GM18520 (cell line): ENCODE results near the gene UBE2F.
"Not testable (repeated sequence)": the region's sequence is repeated elsewhere in the genome, so short reads cannot be mapped to it uniquely, and the experiment has no call there.

Experiments
- ATAC-seq: cut with Tn5 transposase; IDR thresholded peaks from one replicate; pipeline ENCODE4 v1.9.1; 2021; ENCODE audit not compliant: unreplicated experiment

Gene UBE2F

DNA sequence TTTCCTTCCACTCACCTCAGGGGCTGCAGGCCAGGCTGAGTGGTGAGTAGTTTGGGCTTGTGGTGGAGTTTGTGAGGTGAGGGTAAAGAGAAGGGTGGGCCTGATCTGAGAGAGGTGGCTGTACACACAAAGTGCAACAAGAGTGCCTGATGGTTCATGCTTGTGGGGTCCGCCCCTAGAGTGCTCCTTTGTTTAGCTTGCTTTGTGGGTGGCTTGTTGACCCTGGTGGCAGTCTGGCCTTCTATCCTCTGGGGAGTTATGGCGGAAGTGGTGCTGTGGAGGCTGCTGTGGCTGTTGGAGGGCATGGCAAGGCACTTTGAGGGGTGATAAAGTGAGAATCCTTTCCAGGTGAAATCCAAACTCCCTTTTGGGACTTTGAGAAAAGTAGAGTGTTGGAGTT is 10.6 kb downstream of the UBE2F start:
- ATAC-seq: no peak

DNA sequence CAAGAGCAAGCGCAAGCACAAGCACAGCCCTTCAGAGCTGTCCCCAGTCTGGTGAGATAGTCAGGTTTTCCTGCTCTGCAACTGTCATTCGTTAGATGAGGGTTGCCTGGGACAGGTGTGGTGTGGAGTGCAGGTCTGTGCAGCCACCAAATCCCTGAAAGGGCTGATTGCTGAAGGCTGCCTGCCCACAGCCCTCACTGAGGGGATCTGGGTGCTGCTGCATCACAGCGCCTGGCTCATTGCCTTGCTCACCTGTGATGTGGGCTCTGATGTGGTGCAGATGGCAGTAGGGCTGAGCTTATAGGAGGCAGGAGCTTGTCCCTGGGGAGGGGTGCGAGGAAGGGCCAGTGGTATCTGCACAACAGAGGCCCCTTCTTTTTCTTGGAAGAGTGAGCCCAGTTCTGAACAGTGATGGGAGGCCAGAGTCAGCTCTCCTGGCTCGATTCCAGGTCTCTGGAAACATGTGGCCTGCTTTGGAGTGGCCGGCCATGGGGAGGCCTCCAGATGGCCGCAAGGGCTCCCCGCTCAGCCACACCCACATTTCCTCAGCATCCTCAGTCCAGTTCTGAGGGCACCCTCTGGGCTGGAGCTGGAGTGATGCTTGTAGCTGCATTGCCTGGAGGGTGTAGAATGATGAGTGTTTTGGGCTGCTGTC is 11.4 kb downstream of the UBE2F start:
- no peak for ATAC-seq

GRCh38 chr2:237979331-237979730 is 12.5 kb downstream of the UBE2F start:
- no peak for ATAC-seq

DNA sequence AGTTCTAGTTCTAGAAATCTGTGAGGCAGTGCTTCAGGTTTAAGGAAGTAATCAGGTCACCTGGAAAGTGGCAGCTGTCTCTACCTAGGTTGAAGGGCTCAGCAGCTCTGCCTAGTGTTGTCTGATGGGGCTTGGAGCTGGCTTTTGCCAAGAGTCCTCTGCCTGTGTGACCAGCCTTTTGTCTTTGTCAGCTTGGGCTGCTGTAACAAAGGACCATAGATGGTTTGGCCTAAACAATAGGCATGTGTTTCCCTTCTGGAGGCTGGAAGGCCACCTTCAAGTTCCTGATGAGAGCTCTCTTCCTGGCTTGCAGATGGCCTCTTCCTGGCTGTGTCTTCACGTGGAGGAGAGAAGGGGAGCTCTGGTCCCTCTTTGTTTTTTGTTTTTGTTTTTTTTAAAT is 13.3 kb downstream of the UBE2F start:
- no peak for ATAC-seq

- ATAC-seq: no peak
Measured at GRCh38 chr2:237980751-237981150, 13.9 kb downstream of the UBE2F start.

- not testable (repeated sequence) for ATAC-seq
Measured at GRCh38 chr2:237981621-237982020, 14.8 kb downstream of the UBE2F start.

- no peak for ATAC-seq
Measured at GRCh38 chr2:237982039-237982725, 15.4 kb downstream of the UBE2F start.

DNA sequence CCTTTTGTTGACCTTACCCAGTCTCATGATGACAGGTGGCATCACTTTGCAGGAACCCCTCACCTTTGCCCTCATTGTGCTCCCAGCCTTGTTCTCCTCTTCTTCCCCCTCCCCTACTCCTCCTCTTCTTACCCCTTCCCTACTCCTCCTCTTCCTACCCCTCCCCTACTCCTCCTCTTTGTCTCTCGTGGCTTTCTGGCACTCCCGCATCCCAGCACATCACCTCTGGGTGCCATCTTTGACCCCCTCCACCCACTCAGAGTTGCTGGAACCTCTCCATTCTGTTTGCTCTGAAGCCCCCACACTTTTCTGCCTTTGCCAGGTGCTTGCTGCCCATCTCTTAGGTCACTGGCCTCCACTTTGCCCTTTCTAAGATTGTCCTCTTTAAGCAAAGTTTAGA is 17.1 kb downstream of the UBE2F start:
- no peak for ATAC-seq

GRCh38 chr2:237987268-237987667 is 20.5 kb downstream of the UBE2F start:
- ATAC-seq: no peak

DNA sequence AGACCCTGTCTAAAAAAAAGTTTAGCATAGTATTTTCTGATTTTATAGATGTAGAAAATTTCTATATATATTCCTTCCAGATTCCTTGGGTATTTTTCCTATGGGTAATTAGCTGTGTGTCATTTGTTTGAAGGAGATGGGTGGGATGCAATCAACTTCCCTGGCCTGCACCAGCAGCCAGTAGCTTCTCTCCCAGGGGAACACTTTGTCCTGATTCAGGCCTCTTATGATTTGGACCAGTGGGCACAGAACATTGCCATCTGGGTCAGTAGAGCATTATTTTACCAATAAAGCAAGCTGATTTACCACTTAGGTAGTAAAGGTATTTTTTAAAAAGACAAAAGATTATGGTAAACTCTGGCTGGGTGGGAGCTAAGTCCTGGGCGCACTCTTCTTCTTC is 26.9 kb downstream of the UBE2F start:
- ATAC-seq: no peak

DNA sequence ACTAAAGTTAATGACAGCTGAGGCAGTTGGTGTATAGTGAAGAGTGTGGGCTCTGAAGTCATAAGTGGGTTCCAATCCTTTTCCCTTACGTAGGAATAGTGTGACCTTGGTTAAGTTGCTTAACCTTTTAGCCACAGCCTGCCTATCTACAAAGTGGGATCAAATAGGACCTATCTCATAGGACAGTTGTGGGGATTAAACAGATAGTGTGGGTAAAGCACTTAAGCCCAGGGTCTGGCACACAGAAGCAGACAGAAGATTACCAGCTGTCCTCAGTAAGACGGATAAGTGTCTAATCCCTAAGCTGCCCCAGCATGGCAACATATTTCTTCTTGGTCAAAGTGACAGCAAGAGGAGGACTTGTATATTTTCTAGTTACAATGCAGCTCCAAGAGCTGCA is 28.2 kb downstream of the UBE2F start:
- ATAC-seq: no peak

DNA sequence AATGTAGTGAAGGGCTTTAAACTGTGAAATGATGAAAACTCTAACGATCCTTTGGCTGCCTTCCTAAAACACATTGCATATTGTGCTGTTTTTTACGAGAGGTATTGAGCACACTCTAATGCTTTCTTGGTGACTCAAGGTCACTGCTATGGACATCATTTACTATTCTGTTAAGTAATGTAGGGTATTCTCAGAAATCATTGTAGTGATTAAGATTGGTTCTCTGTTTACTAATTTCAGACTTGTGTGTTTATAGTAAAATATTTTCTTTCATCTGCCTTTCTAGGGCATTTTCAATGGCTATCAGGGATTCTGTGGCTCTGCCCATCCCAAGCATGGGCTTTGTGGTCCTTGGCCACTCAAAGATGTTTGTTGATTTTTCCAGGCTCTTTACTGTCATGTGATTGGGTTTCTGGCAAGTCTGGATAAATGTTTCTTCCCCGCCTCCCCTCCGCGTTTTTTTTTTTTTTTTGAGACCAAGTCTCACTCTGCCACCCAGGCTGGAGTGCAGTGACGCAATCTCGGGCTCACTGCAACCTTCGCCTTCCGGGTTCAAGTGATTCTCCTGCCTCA is 29.3 kb downstream of the UBE2F start:
- no peak for ATAC-seq

GRCh38 chr2:237997521-237997920 is 30.7 kb downstream of the UBE2F start:
- ATAC-seq: no peak

GRCh38 chr2:237998530-237998929 is 31.7 kb downstream of the UBE2F start:
- ATAC-seq: peak; percentile 79

- no peak for ATAC-seq
Measured at GRCh38 chr2:238003234-238004031, 36.6 kb downstream of the UBE2F start.

- no peak for ATAC-seq
Measured at GRCh38 chr2:238004077-238004830, 37.4 kb downstream of the UBE2F start.

GRCh38 chr2:238005528-238005927 is 38.7 kb downstream of the UBE2F start:
- ATAC-seq: no peak

GRCh38 chr2:238006510-238006909 is 39.7 kb downstream of the UBE2F start:
- no peak for ATAC-seq

DNA sequence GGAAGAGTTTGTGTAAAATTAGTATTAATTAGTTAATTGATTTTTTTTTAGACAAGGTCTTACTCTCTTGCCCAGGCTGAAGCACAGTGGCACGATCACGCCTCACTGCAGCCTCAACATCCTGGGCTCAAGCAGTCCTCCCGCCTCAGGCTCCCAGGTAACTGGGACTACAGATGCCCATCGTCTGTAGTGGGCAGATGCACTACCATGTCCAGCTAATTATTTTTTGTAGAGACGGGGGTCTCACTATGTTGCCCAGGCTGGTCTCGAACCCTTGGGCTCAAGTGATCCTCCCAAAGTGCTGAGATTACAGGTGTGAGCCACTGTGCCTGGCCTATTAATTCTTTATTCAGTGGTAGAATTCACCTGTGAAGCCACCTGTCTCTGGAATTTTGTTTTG is 41.1 kb downstream of the UBE2F start:
- no peak for ATAC-seq

DNA sequence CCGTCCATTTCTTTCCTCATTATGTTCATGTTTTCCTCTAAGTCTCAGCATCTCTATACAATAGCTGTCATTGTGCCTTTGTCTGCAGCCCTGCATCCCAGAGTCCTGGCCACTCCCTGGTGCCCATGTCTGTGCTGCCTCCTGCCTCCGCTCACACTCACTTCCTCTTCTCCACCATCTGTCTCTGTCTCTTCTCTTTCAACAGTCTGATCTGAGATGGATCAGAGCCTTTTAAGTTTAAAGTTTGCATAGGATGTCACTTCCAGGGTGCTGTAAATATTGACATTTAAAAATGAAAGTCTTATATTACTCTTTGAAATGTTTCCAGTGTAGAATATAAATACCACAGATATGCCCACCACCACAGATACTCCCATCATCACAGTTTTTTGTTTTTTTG is 42.7 kb downstream of the UBE2F start:
- ATAC-seq: no peak

- no peak for ATAC-seq
Measured at GRCh38 chr2:238010572-238010971, 43.8 kb downstream of the UBE2F start.
